ENCODE data around the gene VPS54.

Gene VPS54

GRCh38 chr2:64014628-64015027 is 4.6 kb downstream of the VPS54 start:
- no peak for TF ChIP-seq CTCF (IDR thresholded peaks at IDR 0.05; ENCODE audit: extremely low read depth, missing control alignments)

GRCh38 chr2:64013053-64013452 is 6.2 kb downstream of the VPS54 start:
- no peak for DNase-seq (ENCODE audit: low spot score)
- TF ChIP-seq CTCF (IDR thresholded peaks at IDR 0.05; ENCODE audit: extremely low read depth, missing control alignments): no peak

More at GRCh38 chr2:64014628-64015027, 4.6 kb downstream of the VPS54 start:
- DNase-seq (ENCODE audit: low spot score): no peak

- TF ChIP-seq CTCF (IDR thresholded peaks at IDR 0.05; ENCODE audit: extremely low read depth, missing control alignments): no peak
- no peak for DNase-seq (ENCODE audit: low spot score)
Observed at GRCh38 chr2:64012115-64012514, 7.1 kb downstream of the VPS54 start.

GRCh38 chr2:64008434-64009009 is 10.7 kb downstream of the VPS54 start:
- no peak for TF ChIP-seq CTCF (IDR thresholded peaks at IDR 0.05; ENCODE audit: extremely low read depth, missing control alignments)
- DNase-seq (ENCODE audit: low spot score): no peak

GRCh38 chr2:64007924-64008323 is 11.3 kb downstream of the VPS54 start:
- no peak for DNase-seq (ENCODE audit: low spot score)
- TF ChIP-seq CTCF (IDR thresholded peaks at IDR 0.05; ENCODE audit: extremely low read depth, missing control alignments): no peak

GRCh38 chr2:64005707-64006356 is 13.4 kb downstream of the VPS54 start:
- no peak for TF ChIP-seq CTCF (IDR thresholded peaks at IDR 0.05; ENCODE audit: extremely low read depth, missing control alignments)
- DNase-seq (ENCODE audit: low spot score): no peak

- TF ChIP-seq CTCF (IDR thresholded peaks at IDR 0.05; ENCODE audit: extremely low read depth, missing control alignments): no peak
- DNase-seq (ENCODE audit: low spot score): no peak
Observed at GRCh38 chr2:64003239-64003638, 16.0 kb downstream of the VPS54 start.

Measured in GM20000 (cell line).